Measurements from ENCODE around the gene MBD2.

DNA sequence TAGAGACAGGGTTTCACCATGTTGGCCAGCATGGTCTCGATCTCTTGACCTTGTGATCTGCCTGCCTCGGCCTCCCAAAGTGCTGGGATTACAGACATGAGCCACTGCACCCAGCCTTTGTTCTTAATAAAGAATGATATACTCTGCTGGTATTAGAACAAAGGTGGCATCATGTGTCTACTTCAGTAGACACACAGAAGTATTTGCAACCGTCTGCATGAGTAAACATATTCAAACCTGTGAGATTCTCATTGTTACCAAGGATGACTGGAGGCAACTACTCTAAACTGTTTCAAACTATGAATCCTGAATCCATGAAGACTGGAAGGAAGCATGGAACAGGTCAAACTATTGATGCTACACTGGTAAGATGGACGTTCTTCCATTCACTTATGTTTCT, 32.1 kb downstream of the MBD2 start:
- TF ChIP-seq CTCF (IDR thresholded peaks at IDR 0.05) (no peak), POLR2A (IDR thresholded peaks at IDR 0.05) (no peak)

All from right lobe of liver (tissue), 4 donors.